ENCODE measurements around the gene NEDD9.

The NEDD9 gene

GRCh38 chr6:11260249-11261038 lies 28.0 kb upstream of the NEDD9 start:
- DNase-seq, result no peak

- DNase-seq, result peak; percentile 16
Measured at GRCh38 chr6:11258260-11259237, 26.1 kb upstream of the NEDD9 start.

GRCh38 chr6:11255610-11256009 lies 23.1 kb upstream of the NEDD9 start:
- DNase-seq, result no peak

- DNase-seq, result no peak
Measured at GRCh38 chr6:11253594-11253993, 21.1 kb upstream of the NEDD9 start.

GRCh38 chr6:11251553-11252360 lies 19.3 kb upstream of the NEDD9 start:
- no peak for DNase-seq

- no peak for DNase-seq
Measured at GRCh38 chr6:11250108-11250507, 17.6 kb upstream of the NEDD9 start.

- DNase-seq, result no peak
Measured at GRCh38 chr6:11248974-11249761, 16.7 kb upstream of the NEDD9 start.

- DNase-seq, result peak; percentile 21
Measured at GRCh38 chr6:11246722-11247121, 14.3 kb upstream of the NEDD9 start.

- DNase-seq, result no peak
Measured at GRCh38 chr6:11245381-11246256, 13.2 kb upstream of the NEDD9 start.

- no peak for DNase-seq
Measured at GRCh38 chr6:11244387-11245126, 12.1 kb upstream of the NEDD9 start.

- DNase-seq, result no peak
Measured at GRCh38 chr6:11243861-11244260, 11.4 kb upstream of the NEDD9 start.

- DNase-seq, result no peak
Measured at GRCh38 chr6:11242711-11243110, 10.2 kb upstream of the NEDD9 start.

GRCh38 chr6:11241793-11242201 lies 9.3 kb upstream of the NEDD9 start:
- DNase-seq, result peak; percentile 27

- no peak for DNase-seq
Measured at GRCh38 chr6:11241154-11241792, 8.8 kb upstream of the NEDD9 start.

- no peak for DNase-seq
Measured at GRCh38 chr6:11237956-11238355, 5.5 kb upstream of the NEDD9 start.

GRCh38 chr6:11237428-11237827 lies 5.0 kb upstream of the NEDD9 start:
- DNase-seq, result no peak

- no peak for DNase-seq
Measured at GRCh38 chr6:11236915-11237314, 4.4 kb upstream of the NEDD9 start.

GRCh38 chr6:11236076-11236750 lies 3.7 kb upstream of the NEDD9 start:
- DNase-seq, result no peak

- no peak for DNase-seq
Measured at GRCh38 chr6:11235062-11235461, 2.6 kb upstream of the NEDD9 start.

Measured in OCI-M1 (cell line).